Dendritic cell treated with granulocyte-macrophage colony-stimulating factor and Interleukin-4, amounts not matched to agents 40 ng/mL and 50 ng/mL, for 4 days (primary cell): ENCODE results near the gene CSAD.
"Not testable (repeated sequence)": the region's sequence is repeated elsewhere in the genome, so short reads cannot be mapped to it uniquely, and the experiment has no call there.

Experiments
- H3K27ac Mint-ChIP-seq: one replicate; pipeline ENCODE4 v1.8.0; 2022; ENCODE audit warnings: mild to moderate bottlenecking, mixed read lengths
- H3K27me3 Mint-ChIP-seq: one replicate; pipeline ENCODE4 v1.8.0; 2022; ENCODE audit warnings: mild to moderate bottlenecking, mixed read lengths
- H3K36me3 Mint-ChIP-seq: one replicate; pipeline ENCODE4 v1.8.0; 2022; ENCODE audit warnings: low read depth, mixed read lengths
- H3K4me1 Mint-ChIP-seq: one replicate; pipeline ENCODE4 v1.8.0; 2022; ENCODE audit warnings: low read depth, mixed read lengths
- H3K4me3 Mint-ChIP-seq: one replicate; pipeline ENCODE4 v1.8.0; 2022; ENCODE audit warnings: mild to moderate bottlenecking, moderate library complexity, mixed read lengths
- H3K9me3 Mint-ChIP-seq: one replicate; pipeline ENCODE4 v1.8.0; 2022; ENCODE audit warnings: mixed read lengths
- intact Hi-C: fragments of 100-400 bp; cut with micrococcal nuclease; formaldehyde crosslinking; loops from one replicate; pipeline ENCODE4 v1.15.0; 2022

The CSAD gene

DNA sequence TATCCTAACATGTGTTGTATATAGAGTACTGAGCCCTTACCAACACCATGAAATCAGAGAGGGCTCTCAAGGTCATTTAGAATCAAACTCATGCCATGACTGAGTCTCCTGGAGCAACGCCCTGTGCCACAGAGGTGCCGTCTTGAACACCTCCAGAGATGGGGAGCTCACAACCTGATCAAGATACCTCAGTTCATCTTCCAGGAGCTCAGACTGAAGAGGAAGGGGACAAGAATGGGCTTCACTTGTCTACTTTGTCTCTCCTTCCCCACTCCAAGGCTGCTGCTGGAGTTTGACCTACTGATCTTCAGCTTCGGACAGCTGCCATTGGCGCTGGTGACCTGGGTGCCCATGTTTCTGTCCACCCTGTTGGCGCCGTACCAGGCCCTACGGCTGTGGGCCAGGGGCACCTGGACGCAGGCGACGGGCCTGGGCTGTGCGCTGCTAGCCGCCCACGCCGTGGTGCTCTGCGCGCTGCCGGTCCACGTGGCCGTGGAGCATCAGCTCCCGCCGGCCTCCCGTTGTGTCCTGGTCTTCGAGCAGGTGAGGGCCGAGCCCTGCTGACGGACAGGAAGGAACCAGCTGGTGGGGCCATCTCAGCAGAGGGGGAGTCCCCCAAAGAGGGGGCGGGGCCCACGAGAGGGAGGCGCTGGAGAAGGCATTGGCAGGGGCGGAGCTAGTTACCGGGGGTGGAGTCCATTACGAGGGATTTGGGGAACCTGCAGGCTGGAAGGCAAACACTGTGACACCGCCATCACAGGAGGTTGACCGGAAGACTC, 65.4 kb downstream of the CSAD start:
- Mint-ChIP-seq H3K27ac (no peak overlapping the region), H3K9me3 (no peaks in the 10 kb centered on the region), H3K4me3 (no peak overlapping the region), H3K36me3 (no peaks in the 10 kb centered on the region), H3K4me1 (peaks cover 11% of the 10 kb centered on the region), H3K27me3 (no peaks in the 10 kb centered on the region)
- intact Hi-C loops, result no loop called here

DNA sequence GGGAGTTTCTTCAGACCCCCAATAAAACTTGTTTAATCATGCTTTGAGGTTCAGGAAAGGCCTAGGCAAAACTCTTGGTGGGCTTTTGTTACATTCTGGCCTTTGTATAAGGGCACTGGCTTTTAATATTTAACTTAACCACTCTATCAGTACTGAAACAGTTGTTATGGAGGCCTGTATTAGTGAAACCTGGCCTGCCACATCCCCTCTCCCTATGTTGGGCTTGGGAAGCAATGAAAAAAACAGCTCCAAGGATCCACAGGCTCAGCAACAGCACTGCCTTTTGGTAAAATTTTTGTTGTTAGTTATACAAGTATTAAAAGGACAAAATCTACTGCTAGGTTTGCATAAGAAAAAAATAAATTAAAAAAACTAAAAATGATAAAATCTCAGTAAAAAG, 66.8 kb downstream of the CSAD start:
- H3K27me3 Mint-ChIP-seq, result no peaks in the 10 kb centered on the region
- H3K36me3 Mint-ChIP-seq, result no peaks in the 10 kb centered on the region
- no peaks in the 10 kb centered on the region for H3K9me3 Mint-ChIP-seq
- H3K27ac Mint-ChIP-seq, result no peak overlapping the region
- no peak overlapping the region for H3K4me3 Mint-ChIP-seq
- peaks cover 11% of the 10 kb centered on the region for H3K4me1 Mint-ChIP-seq
- intact Hi-C loops, result no loop called here

DNA sequence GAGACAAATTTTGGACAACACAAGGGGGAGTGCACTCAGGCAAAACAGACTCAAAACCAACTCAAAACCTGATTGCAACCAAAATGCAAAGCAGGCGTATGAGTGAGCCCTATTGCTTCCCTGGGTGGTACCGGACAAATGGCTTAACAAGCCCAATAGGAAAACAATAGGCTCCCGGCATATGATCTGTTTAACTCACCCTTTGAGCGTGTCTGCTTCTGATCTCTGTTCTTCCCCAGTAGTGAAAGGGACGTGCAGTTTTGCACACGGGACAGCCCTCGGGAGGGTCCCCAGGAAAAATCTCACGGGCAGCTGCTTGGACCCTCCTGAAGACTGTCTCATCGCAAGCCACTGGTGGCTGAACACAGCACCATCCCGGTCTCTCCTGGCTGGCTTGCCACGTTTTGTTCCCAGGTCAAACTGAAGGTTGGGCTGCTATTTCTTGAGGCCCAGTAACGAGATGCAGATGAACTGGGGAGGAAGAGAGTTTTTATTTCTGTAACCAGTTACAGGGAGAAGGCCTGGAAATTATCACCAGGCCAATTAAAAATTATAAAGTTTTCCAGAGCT, 67.5 kb downstream of the CSAD start:
- Mint-ChIP-seq H3K4me1 (peaks cover 11% of the 10 kb centered on the region), H3K36me3 (no peaks in the 10 kb centered on the region), H3K4me3 (no peak overlapping the region), H3K27me3 (no peaks in the 10 kb centered on the region), H3K27ac (no peak overlapping the region), H3K9me3 (no peaks in the 10 kb centered on the region)
- intact Hi-C loops, result no loop called here

DNA sequence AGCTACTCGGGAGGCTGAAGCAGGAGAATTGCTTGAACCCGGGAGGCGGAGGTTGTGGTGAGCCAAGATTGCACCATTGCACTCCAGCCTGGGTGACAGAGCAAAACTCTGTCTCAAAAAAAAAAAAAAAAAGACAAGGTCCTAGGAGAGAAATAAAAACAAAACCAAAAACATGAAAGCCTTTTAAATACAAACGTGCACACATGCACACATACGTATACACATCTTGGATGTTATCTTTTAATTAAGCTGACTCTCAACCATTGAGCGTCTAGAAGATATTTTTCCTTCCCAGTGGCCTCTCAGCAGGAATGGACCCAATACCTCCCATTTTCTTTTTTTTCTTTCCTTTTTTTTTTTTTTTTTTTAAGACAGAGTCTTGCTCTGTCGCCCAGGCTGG, 68.3 kb downstream of the CSAD start:
- H3K4me3 Mint-ChIP-seq, H3K27me3 Mint-ChIP-seq, H3K36me3 Mint-ChIP-seq, H3K9me3 Mint-ChIP-seq, intact Hi-C loops, H3K27ac Mint-ChIP-seq: not testable (repeated sequence)
- peaks cover 11% of the 10 kb centered on the region for H3K4me1 Mint-ChIP-seq
